GM12878 (cell line): ENCODE measurements around the gene CENPO. TPM values are rescaled to one million over a fixed set of nuclear protein-coding genes. Genes with fewer than 3 reads are reported as not detected.

Experiments
- ATAC-seq: fragments of 200-7000 bp; cut with Tn5 transposase; 3 replicates; pipeline ENCODE4 v1.9.1; 2020; ENCODE audit warnings: mild to moderate bottlenecking, moderate library complexity
- BruUV-seq: library from RNA; stranded (reverse); fragments of 400-500 nt; replicated peaks from 2 replicates; lab custom pipeline; 2021; lab: Mats Ljungman, UMichigan
- CTCF ChIA-PET: fragments of 300-600 bp; sonication (Branson Sonifier 250); formaldehyde crosslinking; extraction: SDS; loops from one replicate; lab custom pipeline; 2021; ENCODE audit warnings: inconsistent platforms; lab: Yijun Ruan, JAX
- POLR2A ChIA-PET: fragments of 350-600 bp; formaldehyde crosslinking; extraction: SDS; loops from one replicate; lab custom pipeline; 2021; ENCODE audit warnings: inconsistent platforms; lab: Charles Lee
- RAD21 ChIA-PET: fragments of 300-600 bp; sonication (Branson Sonifier 250); formaldehyde crosslinking; loops from one replicate; lab custom pipeline; 2023; ENCODE audit warnings: antibody characterized with exemption; ENCODE audit not compliant: unreplicated experiment; lab: Charles Lee
- SMC1A ChIA-PET: fragments of 300-600 bp; sonication (Branson Sonifier 250); formaldehyde crosslinking; loops from one replicate; lab custom pipeline; 2023; ENCODE audit not compliant: unreplicated experiment, uncharacterized antibody; lab: Charles Lee
- DNase-seq: peaks from one replicate; pipeline ENCODE4 v3.0.0-alpha.2; 2011; ENCODE audit warnings: low read depth, low spot score
- FAIRE-seq: peaks from 3 replicates; lab custom pipeline; 2011; peaks lifted over from hg19 to GRCh38; lab: Jason Lieb, UNC
- H2AFZ ChIP-seq: 2 replicates; pipeline ENCODE4 v1.6.0; 2011; ENCODE audit warnings: low read depth, low read length, control low read depth; ENCODE audit not compliant: control insufficient read depth
- H3K27ac ChIP-seq: 2 replicates; pipeline ENCODE4 v1.5.1; 2011; ENCODE audit warnings: control low read depth; ENCODE audit not compliant: control insufficient read depth, insufficient read depth
- H3K27me3 ChIP-seq, 2 experiments: replicated peaks in 1 of 2; 2 replicates each; pipeline versions ENCODE4 v1.6.0 to v1.6.1; 2011; ENCODE audit warnings: low read length in 1 of 2; ENCODE audit not compliant: control insufficient read depth in 2 of 2, insufficient read depth in 2 of 2
- H3K36me3 ChIP-seq, 2 experiments: 2 replicates each; pipeline ENCODE4 v1.5.1; 2011; ENCODE audit warnings: low read length in 1 of 2; ENCODE audit not compliant: control insufficient read depth in 2 of 2, insufficient read depth in 2 of 2
- H3K4me1 ChIP-seq: 2 replicates; pipeline ENCODE4 v1.6.1; 2011; ENCODE audit warnings: mild to moderate bottlenecking, low read length, moderate library complexity, mixed read lengths; ENCODE audit not compliant: control insufficient read depth, insufficient read depth
- H3K4me2 ChIP-seq: 2 replicates; pipeline ENCODE4 v1.6.0; 2011; ENCODE audit warnings: control low read depth; ENCODE audit not compliant: control insufficient read depth, insufficient read depth
- H3K4me3 ChIP-seq: fragments of 200-600 bp; sonication (generic); 2 replicates; pipeline ENCODE4 v1.5.1; 2016
- H3K79me2 ChIP-seq: 2 replicates; pipeline ENCODE4 v1.6.0; 2011; ENCODE audit warnings: low read length; ENCODE audit not compliant: control insufficient read depth, insufficient read depth
- H3K9ac ChIP-seq: 2 replicates; pipeline ENCODE4 v1.8.0; 2011; ENCODE audit warnings: low read length, control low read depth, mixed read lengths; ENCODE audit not compliant: control insufficient read depth, insufficient read depth
- H3K9me3 ChIP-seq: replicated peaks from 3 replicates; pipeline ENCODE4 v1.5.1; 2011; ENCODE audit warnings: mild to moderate bottlenecking, low read length; ENCODE audit not compliant: control insufficient read depth, insufficient read depth
- H4K20me1 ChIP-seq: 2 replicates; pipeline ENCODE4 v1.6.0; 2011; ENCODE audit not compliant: control insufficient read depth, insufficient read depth
- ASH2L ChIP-seq: fragments of 300-600, 200-600 bp; sonication (generic); IDR thresholded peaks from 2 replicates; pipeline ENCODE4 v1.6.1; 2017; ENCODE audit warnings: low read depth, mild to moderate bottlenecking, borderline replicate concordance
- EGR1 ChIP-seq, 2 experiments: IDR thresholded peaks; 1 replicate in 1 of 2; 2 replicates in 1 of 2; pipeline ENCODE4 v1.6.1; 2011 to 2012; ENCODE audit warnings: low read depth in 2 of 2, low read length in 2 of 2, borderline replicate concordance in 1 of 2, mild to moderate bottlenecking in 1 of 2, moderate library complexity in 1 of 2
- ESRRA ChIP-seq: IDR thresholded peaks from 2 replicates; pipeline ENCODE4 v1.6.1; 2012; ENCODE audit warnings: mild to moderate bottlenecking, low read length, improper control_type of control experiment
- FOS ChIP-seq: IDR thresholded peaks from 3 replicates; pipeline ENCODE4 v1.6.1; 2011; ENCODE audit warnings: borderline replicate concordance; ENCODE audit not compliant: insufficient read length; ENCODE audit errors: extremely low read depth
- KAT2A ChIP-seq: conservative IDR thresholded peaks from 2 replicates; pipeline ENCODE4 v1.6.1; 2011; ENCODE audit warnings: low read depth, low read length; ENCODE audit not compliant: control insufficient read depth
- NFYA ChIP-seq: IDR thresholded peaks from 2 replicates; pipeline ENCODE4 v1.6.1; 2011; ENCODE audit warnings: low read depth, mild to moderate bottlenecking, low read length, improper control_type of control experiment, borderline replicate concordance
- NRF1 ChIP-seq: conservative IDR thresholded peaks from 2 replicates; pipeline ENCODE4 v1.6.1; 2011; ENCODE audit warnings: mild to moderate bottlenecking, low read depth, low read length, improper control_type of control experiment
- SRF ChIP-seq, 2 experiments: IDR thresholded peaks; 2 replicates each; pipeline ENCODE4 v1.6.1; 2011; ENCODE audit warnings: low read depth in 2 of 2, low read length in 2 of 2, mild to moderate bottlenecking in 1 of 2, moderate library complexity in 1 of 2
- SUPT20H ChIP-seq: IDR thresholded peaks from 2 replicates; pipeline ENCODE4 v1.6.1; 2011; ENCODE audit warnings: low read depth, mild to moderate bottlenecking, low read length, moderate library complexity, borderline replicate concordance; ENCODE audit not compliant: control insufficient read depth
- ZBTB4 ChIP-seq: fragments of 450-650 bp; formaldehyde crosslinking; IDR thresholded peaks from 2 replicates; pipeline ENCODE4 v1.4.0; 2022; ENCODE audit warnings: mild to moderate bottlenecking, moderate library complexity
- ZNF217 ChIP-seq: fragments of 450-650 bp; IDR thresholded peaks from 2 replicates; pipeline ENCODE4 v1.6.1; 2017; ENCODE audit warnings: antibody characterized with exemption, mild to moderate bottlenecking
- ZNF384 ChIP-seq: IDR thresholded peaks from 2 replicates; pipeline ENCODE4 v1.6.1; 2012; ENCODE audit warnings: low read depth, mild to moderate bottlenecking, low read length, improper control_type of control experiment, borderline replicate concordance
- WGBS: methylation state at CpG from one replicate; pipeline ENCODE4 v1.1.6; 2016; ENCODE audit warnings: low lambda C conversion rate; ENCODE audit not compliant: insufficient replicate concordance, insufficient coverage; ENCODE audit errors: missing lambda C conversion rate; 5-methylcytosine and 5-hydroxymethylcytosine counted together
- in situ Hi-C: fragments of 300-500 bp; cut with MboI; formaldehyde crosslinking; loops from 9 replicates; pipeline ENCODE4 v1.14.3; 2018; ENCODE audit warnings: mixed read lengths
- intact Hi-C: fragments of 100-400 bp; cut with micrococcal nuclease; formaldehyde crosslinking; loops from one replicate; pipeline ENCODE4 v1.14.2; 2022; ENCODE audit not compliant: unreplicated experiment
- polyA plus RNA-seq, 11 experiments: library from polyadenylated mRNA; depleted of rRNA in 4 of 11; unstranded in 6 of 11; stranded (reverse) in 5 of 11; fragments of >200 nt; fragmentation: Nextera tagmentation in 4 of 11; fragmentation: Illumina TruSeq in 1 of 11; extraction: Ambion mirVana in 4 of 11; extraction: Trizol in 1 of 11; gene quantifications; 1 replicate in 1 of 11; 2 replicates in 10 of 11; pipeline versions ENCODE4 v1.2.1 to v1.2.3, GENCODE V29; 2011 to 2016; ENCODE audit warnings: inconsistent platforms in 2 of 11, missing spikeins in 2 of 11, low read depth in 1 of 11
- total RNA-seq, 4 experiments: library from RNA; depleted of rRNA in 3 of 4; stranded (reverse); fragments of >200 nt in 3 of 4; fragmentation: Illumina TruSeq in 1 of 4; extraction: Trizol in 1 of 4; gene quantifications; 2 replicates each; pipeline versions ENCODE4 v1.2.1 to v1.2.3, GENCODE V29; 2013 to 2021
- TF ChIP-seq, protein P1 (sequence below): fragments of 450-650 bp; IDR thresholded peaks from 2 replicates; pipeline ENCODE4 v1.6.1; 2017; ENCODE audit warnings: low read depth, mild to moderate bottlenecking, moderate library complexity
- TF ChIP-seq, protein P2 (sequence below): fragments of 450-650 bp; IDR thresholded peaks from 2 replicates; pipeline ENCODE4 v1.6.1; 2017; ENCODE audit warnings: mild to moderate bottlenecking, low read depth, inconsistent platforms; ENCODE audit not compliant: poor library complexity, severe bottlenecking

Gene CENPO
- total and polyA plus RNA-seq, 10 of the 15 experiments (the other 5 are each of a cell fraction or from before 2014, with no cell fraction given) = 18.7 to 37.0 (median 31.4) TPM

GRCh38 chr2:24771764-24772586, 21.2 kb upstream of the CENPO start (continued):
- TF ChIP-seq ZBTB4 (no peak), NFYA (no peak), SUPT20H (no peak)

- ChIA-PET CTCF (no interaction called here), SMC1A (no interaction called here), POLR2A (interaction anchor here (1.0 kb wide), 1 partner anchor 11 kb away, joined by 4 read pairs; no protein-coding TSS in a partner anchor), RAD21 (no interaction called here)
- Histone ChIP-seq H3K4me2 (no peak overlapping the region), H4K20me1 (no peaks in the 10 kb centered on the region), H3K27ac (no peak overlapping the region), H3K4me3 (no peak overlapping the region), H2AFZ (no peak overlapping the region), H3K9me3 (no peaks in the 10 kb centered on the region), H3K27me3 (no peaks in the 10 kb centered on the region), H3K36me3 (peaks cover 0 to 4% of the 10 kb centered on the region in 2 experiments; a peak in 1 of 4 replicates), H3K79me2 (no peaks in the 10 kb centered on the region), H3K4me1 (no peaks in the 10 kb centered on the region), H3K9ac (no peak overlapping the region)
- DNase-seq (no peak), FAIRE-seq (no peak), ATAC-seq (no peak)
- intact Hi-C loops (no loop called here), in situ Hi-C loops (no loop called here)
- WGBS = 56% methylated on average over 3 of the region's 3 CpGs
- BruUV-seq = no TSS peak
- TF ChIP-seq ASH2L (no peak), EGR1 (IDR thresholded peaks at IDR 0.05; ENCODE audit: borderline replicate concordance in 1 of 2, low read depth in 2 of 2, low read length in 2 of 2) (no peak), ESRRA (no peak), ZNF217 (no peak), NRF1 (no peak), SRF (IDR thresholded peaks at IDR 0.05; ENCODE audit: low read depth in 2 of 2, low read length in 2 of 2) (no peak), KAT2A (no peak), ZNF384 (no peak), FOS (no peak)
- TF ChIP-seq, protein P1, sequence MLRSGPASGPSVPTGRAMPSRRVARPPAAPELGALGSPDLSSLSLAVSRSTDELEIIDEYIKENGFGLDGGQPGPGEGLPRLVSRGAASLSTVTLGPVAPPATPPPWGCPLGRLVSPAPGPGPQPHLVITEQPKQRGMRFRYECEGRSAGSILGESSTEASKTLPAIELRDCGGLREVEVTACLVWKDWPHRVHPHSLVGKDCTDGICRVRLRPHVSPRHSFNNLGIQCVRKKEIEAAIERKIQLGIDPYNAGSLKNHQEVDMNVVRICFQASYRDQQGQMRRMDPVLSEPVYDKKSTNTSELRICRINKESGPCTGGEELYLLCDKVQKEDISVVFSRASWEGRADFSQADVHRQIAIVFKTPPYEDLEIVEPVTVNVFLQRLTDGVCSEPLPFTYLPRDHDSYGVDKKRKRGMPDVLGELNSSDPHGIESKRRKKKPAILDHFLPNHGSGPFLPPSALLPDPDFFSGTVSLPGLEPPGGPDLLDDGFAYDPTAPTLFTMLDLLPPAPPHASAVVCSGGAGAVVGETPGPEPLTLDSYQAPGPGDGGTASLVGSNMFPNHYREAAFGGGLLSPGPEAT = no peak
- TF ChIP-seq, protein P2, sequence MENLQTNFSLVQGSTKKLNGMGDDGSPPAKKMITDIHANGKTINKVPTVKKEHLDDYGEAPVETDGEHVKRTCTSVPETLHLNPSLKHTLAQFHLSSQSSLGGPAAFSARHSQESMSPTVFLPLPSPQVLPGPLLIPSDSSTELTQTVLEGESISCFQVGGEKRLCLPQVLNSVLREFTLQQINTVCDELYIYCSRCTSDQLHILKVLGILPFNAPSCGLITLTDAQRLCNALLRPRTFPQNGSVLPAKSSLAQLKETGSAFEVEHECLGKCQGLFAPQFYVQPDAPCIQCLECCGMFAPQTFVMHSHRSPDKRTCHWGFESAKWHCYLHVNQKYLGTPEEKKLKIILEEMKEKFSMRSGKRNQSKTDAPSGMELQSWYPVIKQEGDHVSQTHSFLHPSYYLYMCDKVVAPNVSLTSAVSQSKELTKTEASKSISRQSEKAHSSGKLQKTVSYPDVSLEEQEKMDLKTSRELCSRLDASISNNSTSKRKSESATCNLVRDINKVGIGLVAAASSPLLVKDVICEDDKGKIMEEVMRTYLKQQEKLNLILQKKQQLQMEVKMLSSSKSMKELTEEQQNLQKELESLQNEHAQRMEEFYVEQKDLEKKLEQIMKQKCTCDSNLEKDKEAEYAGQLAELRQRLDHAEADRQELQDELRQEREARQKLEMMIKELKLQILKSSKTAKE = no peak
Measured at GRCh38 chr2:24774373-24774772, 18.9 kb upstream of the CENPO start.
